GM21825 (cell line): ENCODE measurements around the gene ULBP1.
A peak's percentile ranks its signal among the peaks of the same experiment; 100 is the strongest.
"Not testable (repeated sequence)": the region's sequence is repeated elsewhere in the genome, so short reads cannot be mapped to it uniquely, and the experiment has no call there.

Source experiments
- ATAC-seq: cut with Tn5 transposase; IDR thresholded peaks from one replicate; pipeline ENCODE4 v1.9.1; 2021; ENCODE audit warnings: mild to moderate bottlenecking, moderate library complexity; ENCODE audit not compliant: unreplicated experiment

ULBP1 gene

DNA sequence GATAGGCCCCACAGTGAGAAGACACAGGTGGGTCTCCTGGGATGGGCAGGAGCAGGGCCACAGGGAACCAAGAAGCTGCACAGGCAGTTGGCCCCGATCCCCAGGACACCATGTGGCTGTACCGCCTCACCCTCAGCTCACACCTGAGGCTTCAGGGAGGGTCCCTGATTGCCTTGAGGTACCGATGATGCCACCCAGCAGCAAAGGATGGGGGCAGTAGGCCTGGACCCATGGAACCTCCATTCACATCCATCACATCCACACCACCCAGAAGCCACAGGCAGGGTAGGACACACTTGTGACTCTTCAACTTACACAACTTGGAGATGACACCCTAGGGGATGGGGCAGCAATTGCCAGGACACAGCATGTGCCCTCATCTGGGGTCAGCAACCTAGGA lies 39.9 kb downstream of the ULBP1 start:
- ATAC-seq: not testable (repeated sequence)

DNA sequence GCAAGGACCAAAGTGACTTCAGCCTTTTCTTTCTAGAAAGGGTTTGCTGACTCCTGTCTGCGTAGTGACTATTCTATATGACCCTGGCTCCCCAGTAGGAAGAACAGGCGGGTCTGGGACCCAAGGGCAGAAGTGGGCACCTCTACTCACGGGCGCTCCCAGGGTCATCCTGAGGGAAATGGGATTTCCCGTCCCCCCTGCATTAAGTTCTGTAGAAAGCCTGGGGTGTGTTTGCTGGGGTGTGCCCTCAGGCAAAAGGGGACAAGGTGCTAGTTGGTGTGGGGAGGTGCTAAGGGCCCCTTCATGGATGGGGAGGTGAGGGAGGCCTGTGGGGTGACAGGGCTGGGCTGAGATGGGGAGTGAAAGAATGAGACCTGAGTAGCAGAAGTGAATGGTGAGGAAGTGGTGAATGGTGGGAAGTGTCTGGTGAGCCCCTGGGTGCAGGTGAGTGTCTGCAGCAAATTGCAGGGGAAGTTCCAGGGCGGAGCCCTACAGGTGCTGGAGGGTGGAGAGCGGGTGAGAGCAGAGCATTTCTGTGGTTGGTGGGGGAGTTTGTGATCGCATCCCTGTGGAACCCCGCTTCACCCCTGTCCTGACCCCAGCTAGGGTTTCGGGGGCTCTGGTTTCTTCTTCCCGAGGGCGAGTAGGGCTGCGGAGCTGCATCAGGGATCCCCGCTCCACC lies 40.5 kb downstream of the ULBP1 start:
- peak; percentile 24 for ATAC-seq

DNA sequence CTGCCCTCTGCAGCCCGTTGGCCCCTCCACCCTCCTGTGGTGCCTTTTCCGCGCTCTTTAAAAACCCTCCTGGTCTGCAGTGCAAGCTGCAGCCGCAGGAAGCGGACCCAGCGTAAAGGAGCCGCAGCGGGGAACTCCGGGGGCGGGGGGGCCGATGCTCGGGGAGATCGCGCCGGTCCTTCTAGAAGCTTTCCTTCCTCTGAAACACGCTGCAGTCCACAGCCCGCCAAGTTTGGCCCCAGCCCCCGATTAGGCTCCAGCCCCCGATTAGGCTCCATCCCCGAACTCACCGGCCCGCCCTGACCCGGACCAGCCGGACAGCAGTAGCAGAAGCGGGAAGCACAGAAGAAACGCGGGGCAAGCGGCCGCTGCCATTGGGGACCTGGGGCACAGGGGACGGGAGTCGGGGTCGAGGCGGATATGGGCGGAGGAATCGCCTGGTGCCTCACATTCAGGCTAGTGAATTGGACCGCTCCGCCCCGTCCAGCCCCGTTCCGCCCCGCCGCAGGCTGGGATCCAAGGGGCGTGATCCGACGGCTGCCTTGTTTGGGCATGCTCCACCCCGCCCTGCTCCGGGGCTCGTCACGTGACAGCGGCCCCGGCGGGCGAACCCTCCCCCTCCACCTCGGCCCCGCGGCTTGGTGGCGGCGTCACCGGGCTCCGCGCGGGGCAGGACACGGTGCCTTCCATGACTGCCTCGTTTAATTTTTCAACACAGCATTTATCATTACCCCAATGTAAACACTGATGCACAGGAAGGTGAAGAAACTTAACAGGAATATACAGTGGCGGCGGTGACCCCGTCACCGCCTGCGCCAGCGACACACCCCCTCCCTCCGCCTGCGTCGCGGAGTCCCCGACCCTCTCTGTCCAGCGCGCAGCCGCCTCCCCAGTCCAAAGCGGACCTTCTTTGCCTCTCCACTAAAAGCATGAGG lies 41.3 kb downstream of the ULBP1 start:
- peak; percentile 63 for ATAC-seq

DNA sequence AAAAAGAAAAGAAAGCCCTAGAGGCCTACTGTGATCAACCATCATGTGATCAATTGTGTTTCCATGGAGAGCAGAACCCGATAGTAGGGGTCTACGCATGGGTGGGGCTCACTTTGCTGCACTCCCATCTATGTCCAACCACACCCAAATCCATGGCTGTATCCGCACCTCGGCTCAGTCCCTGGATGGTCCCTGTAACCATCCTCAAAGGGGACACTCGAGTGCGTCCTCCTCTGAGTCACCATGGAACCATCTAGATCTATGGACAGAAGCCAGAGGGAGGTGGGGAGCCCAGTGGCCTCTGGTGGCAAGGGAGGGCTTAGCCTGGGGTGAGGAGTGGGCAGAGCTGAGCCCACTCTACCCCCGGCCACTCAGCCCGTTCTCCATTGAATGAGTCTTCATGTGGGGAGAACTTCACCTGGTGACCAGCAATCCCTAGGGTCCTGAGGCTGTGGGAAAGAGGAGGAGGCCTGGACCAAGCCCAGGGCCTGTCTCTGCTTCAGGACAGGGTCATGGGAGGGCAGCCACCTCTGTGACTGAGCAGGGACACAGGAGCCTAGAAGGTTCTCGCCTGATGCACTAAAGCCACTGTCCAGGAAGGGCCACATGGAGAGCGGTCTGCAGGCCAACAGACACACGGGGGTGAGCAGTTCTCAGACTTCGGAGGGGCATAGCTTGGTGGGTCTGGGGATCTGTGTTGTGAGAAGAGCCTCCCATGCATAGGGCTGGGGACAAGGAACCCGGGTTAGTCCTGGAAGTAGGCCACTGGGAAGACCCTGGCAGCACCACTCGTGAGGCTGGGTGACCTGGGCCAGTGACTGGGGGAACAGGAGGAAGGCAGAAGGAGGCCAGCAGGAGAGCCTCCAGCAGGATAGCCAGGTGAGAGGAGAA lies 42.3 kb downstream of the ULBP1 start:
- no peak for ATAC-seq

DNA sequence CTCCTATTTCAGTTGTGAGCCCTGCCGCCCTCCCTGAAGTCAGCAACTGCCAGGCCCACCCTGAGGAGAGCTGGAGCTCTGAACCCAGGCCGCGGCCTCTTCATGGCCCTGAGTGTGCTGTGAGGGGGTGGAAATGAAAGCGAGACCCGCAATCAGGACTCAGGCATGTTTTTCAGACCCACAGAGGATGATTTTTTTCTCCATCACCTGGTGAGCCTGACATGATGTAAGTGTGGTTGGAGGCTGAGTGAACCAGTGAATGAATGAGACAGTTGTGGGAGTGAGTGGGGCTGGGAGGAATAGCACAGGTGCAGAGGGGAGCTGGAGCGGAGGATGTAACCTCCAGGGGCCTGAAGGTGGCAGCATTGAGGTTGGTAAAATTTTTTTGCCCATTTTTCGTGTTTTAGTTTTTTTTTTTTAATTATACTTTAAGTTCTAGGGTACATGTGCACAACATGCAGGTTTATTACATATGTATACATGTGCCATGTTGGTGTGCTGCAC lies 43.3 kb downstream of the ULBP1 start:
- ATAC-seq: no peak

DNA sequence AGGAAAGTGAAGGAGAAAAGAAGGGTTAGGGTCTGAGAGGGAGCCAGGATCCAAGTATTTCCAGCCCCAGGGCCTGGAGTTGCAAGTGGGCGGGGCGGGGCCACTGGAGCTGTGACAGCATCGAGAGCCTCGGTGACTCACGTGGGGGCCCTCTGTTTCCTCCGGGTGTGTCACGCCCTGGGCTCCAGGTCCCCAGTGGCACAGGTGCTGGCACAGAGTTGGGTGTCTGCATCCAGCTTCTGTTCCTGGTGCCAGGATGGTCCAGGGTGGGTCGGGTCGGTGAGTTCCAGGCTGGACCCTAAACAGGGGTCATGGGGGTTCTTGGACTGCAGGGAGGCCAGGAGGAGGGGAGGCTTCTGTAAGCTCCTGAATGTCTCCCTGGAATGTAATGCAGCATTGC lies 44.8 kb downstream of the ULBP1 start:
- ATAC-seq: no peak

DNA sequence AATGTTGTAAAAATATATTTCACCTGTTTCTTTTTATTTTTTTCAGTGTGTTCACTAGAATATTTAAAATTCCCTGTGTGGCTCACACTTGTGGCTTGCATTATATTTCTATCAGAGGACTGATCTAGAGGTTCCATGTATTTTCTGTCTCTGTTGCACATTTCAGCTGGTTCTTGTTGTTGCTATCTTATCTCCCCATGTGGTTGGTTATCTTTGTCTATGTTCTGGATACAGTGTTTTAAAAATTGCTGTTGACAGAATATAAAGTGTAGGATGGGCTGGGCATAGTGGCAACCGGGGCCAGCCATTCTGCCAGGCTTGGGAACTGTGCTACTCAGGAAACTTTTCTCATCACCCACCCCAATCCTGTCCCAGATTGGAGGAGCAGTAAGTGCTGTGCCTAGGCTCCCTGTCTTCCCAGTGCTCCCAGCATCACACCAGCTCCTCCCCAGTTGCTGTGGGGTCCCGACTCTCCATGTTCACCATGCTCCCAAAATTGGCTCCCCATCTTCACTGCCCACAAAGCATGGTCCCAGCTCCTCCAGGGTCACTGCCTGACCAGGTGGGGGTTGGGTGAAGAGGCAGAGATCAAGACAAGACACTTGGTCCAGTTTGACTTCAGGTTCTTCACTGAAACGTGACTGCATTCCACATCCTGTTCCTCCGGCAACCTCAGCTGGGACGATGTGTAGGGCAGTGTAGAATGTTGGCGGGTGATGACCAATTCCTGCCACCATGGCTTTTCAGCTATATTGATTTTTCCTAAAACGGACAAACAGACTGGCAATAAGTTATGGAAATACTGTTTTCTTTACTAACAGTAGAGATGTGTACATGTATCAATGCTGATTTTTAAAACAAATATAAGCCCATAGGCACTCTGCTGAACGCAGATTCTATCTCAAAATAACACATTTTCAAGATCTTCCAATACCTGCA lies 49.4 kb downstream of the ULBP1 start:
- not testable (repeated sequence) for ATAC-seq

DNA sequence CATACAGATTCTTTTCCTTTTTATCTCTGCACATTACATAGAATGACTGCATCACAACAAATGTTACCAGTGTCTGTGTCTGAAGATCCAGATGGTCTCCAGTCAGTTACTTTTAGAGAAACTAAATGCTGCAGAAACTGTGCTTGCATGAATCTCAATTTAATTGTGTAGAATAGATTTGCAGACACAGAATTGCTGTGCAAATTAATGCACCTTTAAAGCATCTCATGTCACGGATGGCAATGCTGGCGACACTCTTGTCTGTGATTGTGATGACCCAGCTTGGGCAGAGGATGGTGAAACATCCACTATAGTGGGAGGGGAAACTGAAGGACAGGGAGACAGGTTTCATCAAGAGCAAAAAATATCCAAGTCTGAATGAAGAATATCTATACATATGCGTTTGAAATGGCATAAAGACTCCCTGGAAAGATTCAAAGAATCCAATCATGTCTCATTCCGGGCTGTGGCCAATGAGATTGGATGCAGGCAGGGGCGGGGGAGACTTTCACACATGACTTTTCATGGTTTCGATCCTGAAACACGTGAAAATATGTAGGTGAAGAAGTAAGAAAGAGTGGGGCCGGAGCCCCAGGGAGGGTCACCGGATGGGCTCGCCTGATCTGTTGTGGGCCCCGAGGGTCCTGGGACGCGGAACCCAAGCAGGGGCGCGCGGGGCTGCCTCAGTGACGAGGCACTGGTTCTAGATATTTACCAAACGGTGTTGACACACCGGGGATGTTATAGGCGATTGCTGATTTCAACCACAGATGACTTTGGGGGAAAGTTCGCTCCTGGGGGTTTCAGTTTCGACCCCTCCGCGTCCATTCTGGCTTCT lies 50.3 kb downstream of the ULBP1 start:
- not testable (repeated sequence) for ATAC-seq

DNA sequence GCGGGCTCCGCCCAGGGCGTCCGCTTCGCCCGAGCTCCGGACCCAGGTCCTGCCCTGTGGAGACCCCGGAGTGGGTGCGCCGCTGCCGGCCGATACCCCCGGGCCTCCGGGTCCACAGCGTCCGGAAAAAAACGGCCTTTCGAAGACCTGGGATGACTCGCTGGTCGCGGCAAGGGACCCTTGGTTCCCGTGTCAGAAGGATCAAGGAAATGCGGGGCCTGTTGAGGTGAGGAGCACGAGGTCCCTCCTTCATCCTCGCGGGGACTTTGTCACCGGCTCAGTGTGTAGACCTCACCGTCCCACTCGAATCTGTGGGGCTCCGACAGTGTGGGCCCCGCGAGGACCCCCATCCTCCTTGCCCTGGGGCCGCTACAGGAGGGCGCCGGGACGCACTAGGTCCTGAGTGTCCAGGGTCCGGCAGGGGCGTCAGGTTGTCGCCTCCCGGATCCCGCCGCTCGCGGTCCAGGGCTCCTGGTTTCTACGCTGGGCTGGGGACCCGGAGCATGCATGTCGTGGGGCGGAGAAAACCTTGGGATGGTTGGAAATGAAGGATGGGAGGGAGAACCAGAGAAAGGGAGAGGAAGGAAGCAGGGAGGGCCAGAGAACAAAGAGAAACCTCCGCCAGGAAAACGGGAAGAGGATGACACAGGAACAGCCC lies 51.0 kb downstream of the ULBP1 start:
- not testable (repeated sequence) for ATAC-seq

DNA sequence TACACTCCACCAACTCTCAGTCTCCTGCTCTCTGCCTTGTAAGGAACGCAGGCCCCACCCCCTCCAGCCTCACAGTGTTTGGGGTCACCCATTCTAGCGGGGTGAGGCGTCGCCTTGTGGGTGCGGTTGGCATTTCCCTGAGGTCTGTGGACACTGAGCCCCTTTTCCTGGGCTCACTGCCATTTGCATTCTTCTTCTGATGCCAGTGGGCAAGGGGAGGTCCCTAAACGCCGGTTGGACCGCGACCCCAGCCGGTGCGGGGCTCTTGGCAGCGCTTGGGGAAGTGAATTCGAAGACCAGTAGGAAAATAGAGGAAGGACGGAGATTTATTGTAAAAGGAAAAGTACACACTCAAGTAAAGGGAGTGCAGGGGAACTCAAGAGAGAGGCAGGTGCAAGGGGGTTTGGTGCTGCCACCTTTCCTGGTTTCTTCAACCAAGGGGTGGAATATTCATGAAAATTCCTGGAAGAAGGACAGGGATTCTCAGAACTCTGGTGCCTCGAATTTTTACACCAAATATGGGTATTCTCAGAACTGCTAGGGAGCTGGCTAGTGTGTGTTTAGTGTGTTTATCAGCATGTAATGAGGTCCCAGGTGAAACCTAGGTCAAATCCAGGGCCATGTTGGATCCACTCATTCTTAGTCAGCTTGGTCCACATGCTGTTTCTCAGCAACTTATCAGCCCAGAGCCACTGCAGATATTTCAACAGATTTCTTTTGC lies 51.7 kb downstream of the ULBP1 start:
- ATAC-seq: not testable (repeated sequence)

DNA sequence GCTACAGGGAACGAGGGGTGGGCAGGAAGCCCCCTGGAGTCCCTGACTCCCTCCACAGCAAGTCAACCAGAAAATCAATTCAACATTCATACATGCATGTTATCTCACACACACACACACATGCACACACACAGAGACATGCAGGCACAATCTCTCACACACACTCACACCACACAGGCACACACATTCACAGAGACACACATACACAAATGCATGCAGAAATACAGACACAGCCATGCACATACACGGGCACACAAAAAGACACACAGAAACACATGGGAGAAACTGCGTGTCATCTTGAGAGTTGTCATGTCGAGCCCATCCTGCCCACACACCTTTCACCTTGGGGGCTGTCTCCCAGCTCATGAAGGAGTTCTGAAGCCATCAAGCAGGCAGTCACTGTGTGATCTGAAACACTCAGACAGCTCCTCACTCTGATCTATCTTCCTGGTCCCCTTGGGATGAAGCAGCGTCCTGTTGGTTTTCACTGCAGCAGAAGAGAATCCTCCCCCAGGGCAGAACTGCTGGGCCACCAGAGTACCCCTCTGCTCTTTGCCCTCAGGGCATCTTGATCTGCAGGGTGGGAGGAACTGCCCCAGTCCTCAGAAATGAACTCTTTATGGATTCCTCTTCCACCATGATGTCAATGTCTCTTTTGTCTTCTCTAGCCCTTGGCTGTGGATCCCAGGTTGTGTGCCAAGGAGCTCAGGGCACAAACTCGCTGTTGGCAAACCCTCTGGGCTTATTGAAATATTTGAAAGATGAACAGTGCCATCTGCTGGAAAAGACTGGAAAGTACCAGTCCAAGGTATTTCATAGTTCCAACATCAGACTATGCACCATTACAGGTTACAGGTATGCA lies 52.8 kb downstream of the ULBP1 start:
- no peak for ATAC-seq

DNA sequence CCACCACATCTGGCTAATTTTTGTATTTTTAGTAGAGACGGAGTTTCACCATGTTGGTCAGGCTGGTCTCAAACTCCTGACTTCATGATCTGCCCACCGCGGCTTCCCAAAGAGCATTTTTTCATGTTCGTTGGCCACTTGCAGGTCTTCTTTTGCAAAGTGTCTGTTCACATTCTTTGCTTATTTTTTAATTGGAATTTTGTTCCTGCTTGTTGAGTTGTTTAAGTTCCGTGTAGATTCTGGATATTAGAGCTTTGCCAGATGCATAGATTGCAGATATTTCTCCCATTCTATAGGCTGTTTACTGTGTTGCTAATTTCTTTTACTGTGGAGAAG lies 53.4 kb downstream of the ULBP1 start:
- ATAC-seq: not testable (repeated sequence)

DNA sequence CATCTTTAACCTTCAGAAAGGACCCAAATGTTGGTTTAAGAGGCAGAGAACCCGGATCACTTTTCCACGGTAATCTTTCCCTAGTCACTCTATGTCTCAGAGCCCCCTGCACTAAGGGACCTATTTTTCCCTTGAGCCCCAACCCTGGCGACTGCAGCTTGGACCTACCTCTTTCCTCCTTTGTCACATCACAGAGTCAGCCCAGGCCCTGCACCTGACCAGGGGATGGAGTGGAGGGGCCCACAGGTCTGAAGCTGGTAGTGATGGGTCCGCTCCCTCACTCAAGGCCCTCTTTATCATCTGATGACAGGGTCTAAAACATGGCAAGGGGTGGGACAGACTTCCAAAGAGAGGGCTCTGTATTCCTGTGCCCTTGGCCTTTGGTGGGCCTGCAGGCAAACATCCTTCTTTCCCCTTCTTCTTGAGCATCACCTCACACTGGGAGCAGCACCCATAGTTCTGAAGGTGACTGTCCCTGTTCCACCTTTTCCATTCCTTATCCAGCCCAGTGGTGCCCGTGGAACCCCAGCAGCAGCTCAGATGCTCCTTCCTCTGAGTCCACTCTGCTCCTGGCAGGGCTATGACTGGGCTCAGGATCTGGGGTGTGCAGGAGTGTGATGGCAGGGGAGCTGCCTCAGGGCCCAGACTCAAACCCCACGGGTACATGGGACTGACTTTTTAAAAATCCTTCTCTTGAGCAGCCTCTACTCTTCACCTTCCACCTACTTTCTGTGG lies 55.3 kb downstream of the ULBP1 start:
- ATAC-seq: no peak

DNA sequence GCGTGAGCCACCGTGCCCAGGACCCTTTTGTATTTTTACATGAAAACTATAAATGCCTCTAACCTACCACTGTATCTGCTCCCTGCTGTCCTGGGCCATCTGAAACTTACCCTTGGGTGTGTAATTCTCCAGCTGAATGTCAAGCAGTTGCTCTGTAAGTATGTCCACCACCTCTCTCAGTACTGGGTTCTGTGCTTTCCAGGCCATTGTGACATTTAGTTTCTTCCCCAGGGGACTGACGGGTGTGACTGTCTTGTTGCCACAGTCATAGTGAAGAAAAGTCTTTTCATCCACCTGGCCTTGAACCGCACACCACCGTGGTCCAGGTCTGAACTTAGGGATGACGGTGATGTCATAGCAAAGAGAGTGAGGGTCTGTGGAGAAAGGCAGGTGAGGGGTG lies 58.1 kb downstream of the ULBP1 start:
- ATAC-seq: not testable (repeated sequence)
